Measurements from ENCODE around the gene TMEM250. TPM values are rescaled to one million over a fixed set of nuclear protein-coding genes. Genes with fewer than 3 reads are reported as not detected.
A peak's percentile ranks its signal among the peaks of the same experiment; 100 is the strongest.

Gene TMEM250
- total and polyA plus RNA-seq, 9 of the 15 experiments (the other 6 are each of a cell fraction or from before 2014, with no cell fraction given) = 0.32 to 44.6 (median 12.2) TPM

DNA sequence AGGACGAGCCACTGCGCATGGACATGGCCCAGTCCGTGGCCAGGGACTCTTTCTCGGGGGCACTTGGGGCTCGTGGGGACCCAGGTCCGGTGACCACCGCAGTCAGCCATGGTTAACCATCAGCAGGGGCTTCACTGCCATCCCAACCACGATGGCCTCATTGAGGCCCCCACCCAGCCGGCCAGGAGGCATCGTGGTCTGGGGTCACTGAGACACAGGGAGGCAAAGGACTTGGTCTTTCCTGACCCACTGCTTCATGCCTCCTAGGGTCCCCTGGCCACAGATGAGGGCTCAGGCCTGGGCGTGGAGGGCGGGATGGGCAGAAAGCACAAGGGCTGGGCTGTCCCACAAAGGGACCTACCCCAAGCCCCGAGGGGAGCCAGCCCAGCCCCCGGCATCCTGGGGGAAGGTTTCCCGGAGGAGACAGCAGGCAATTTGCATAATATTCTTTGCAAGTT lies 30.2 kb downstream of the TMEM250 start:
- H3K9me3 ChIP-seq (replicated peaks; ENCODE audit: control insufficient read depth, insufficient read depth, low read depth, low read length) = no peaks in the 10 kb centered on the region
- H3K79me2 ChIP-seq (ENCODE audit: control insufficient read depth, insufficient read depth, low read length) = peaks cover 97% of the 10 kb centered on the region
- FAIRE-seq (no peak), DNase-seq (ENCODE audit: extremely low read depth in 1 of 4, low spot score in 3 of 4) (peak in 2 of 4 experiments; percentile 18 to 19), ATAC-seq (no peak)
- H4K20me1 ChIP-seq (replicated peaks; ENCODE audit: control insufficient read depth, insufficient read depth, low read length) = peaks cover 47% of the 10 kb centered on the region
- H3K27ac ChIP-seq (ENCODE audit: extremely low read depth, low read depth, low read length) = no peak overlapping the region
- in situ Hi-C loops (cut with MboI) = no loop called here
- no peak overlapping the region for H3K4me2 ChIP-seq (ENCODE audit: insufficient read depth, low read length)
- H3K4me3 ChIP-seq = no peak overlapping the region
- H3K27me3 ChIP-seq (ENCODE audit: control insufficient read depth in 2 of 2, insufficient read depth in 2 of 2, low read length in 2 of 2) = no peaks in the 10 kb centered on the region
- peaks cover 43% of the 10 kb centered on the region; the same call in 2 of the 3 replicates for H3K36me3 ChIP-seq (ENCODE audit: control insufficient read depth, insufficient read depth, low read length)
- peaks cover 14 to 85% of the 10 kb centered on the region in 2 experiments; a peak in 4 of 5 replicates for H3K4me1 ChIP-seq (replicated peaks in 1 of 2; ENCODE audit: control insufficient read depth in 2 of 2, insufficient read depth in 2 of 2, low read length in 2 of 2)
- 92% methylated on average over 13 of the region's 15 CpGs for WGBS (ENCODE audit: insufficient coverage, low coverage, missing lambda C conversion rate)
- intact Hi-C loops (cut with micrococcal nuclease) = loop anchor here (2.0 kb wide), 1 partner anchor 30 kb away; the partner anchor contains the start of gene TMEM250
- H2AFZ ChIP-seq (ENCODE audit: low read depth, low read length) = no peak overlapping the region
- ChIA-PET POLR2A (no interaction called here), CTCF (ENCODE audit: low intra/inter-chr PET ratio) (interaction anchor here (2.4 kb wide), 1 partner anchor 35 kb away, joined by 44 read pairs; no protein-coding TSS in a partner anchor)
- BruUV-seq (replicated peaks) = no TSS peak
- H3K9ac ChIP-seq (ENCODE audit: insufficient read depth in 1 of 2, low read depth in 2 of 2, low read length in 2 of 2) = peak overlapping the region in 1 of 2 experiments; percentile 55; a peak in 1 of 4 replicates
- TF ChIP-seq TCF7L2 (IDR thresholded peaks at IDR 0.05; ENCODE audit: low read depth, low read length) (no peak), POLR2G (IDR thresholded peaks at IDR 0.05; ENCODE audit: low read depth, low read length) (peak; percentile 50; the same call in 1 of the 2 replicates)
- H3K9me1 ChIP-seq (ENCODE audit: control insufficient read depth, insufficient read depth, low read length) = no peaks in the 10 kb centered on the region

DNA sequence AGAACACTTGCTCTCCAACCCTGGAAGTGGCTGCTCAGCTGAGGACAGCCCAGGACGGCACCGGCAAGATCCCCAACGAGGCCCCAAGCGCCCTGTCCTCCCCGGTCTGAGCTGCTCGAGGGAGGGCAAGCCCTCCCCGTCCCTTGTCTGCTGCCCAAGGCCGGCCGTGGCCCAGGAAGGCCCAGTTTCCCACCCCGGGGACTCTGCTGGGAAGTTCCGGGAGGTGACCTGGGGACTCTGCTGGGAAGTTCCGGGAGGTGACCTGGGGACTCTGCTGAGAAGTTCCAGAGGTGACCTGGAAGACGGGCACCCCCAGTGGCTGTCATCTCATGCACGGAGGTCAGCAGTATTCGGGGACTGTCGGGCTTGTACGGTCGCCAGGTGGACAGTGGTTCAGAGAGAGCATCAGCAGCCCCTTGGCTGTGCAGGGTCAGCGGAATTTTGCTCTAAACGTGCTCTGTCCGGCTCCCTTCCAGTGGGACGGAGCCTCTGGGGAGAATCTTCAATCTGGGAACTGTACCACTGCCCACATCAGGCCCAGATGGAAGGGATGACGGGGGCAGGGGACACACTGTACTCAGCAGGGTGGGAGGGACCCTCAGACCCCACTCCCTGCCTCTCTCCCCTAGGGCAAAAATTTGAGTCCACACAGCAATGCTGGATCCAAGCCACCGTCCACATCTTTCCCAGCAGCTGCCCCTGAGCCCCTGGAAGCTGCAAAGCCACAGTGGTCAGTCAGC lies 30.8 kb downstream of the TMEM250 start:
- intact Hi-C loops (cut with micrococcal nuclease) = loop anchor here (2.0 kb wide), 1 partner anchor 31 kb away; the partner anchor contains the start of gene TMEM250
- FAIRE-seq = no peak
- in situ Hi-C loops (cut with MboI) = no loop called here
- H3K9ac ChIP-seq (ENCODE audit: insufficient read depth in 1 of 2, low read depth in 2 of 2, low read length in 2 of 2) = peak overlapping the region in 1 of 2 experiments; percentile 55; a peak in 1 of 4 replicates
- no peak overlapping the region for H3K27ac ChIP-seq (ENCODE audit: extremely low read depth, low read depth, low read length)
- peaks cover 97% of the 10 kb centered on the region for H3K79me2 ChIP-seq (ENCODE audit: control insufficient read depth, insufficient read depth, low read length)
- H3K9me1 ChIP-seq (ENCODE audit: control insufficient read depth, insufficient read depth, low read length) = peaks cover 1% of the 10 kb centered on the region
- peaks cover 8 to 85% of the 10 kb centered on the region in 2 experiments; a peak in 4 of 5 replicates for H3K4me1 ChIP-seq (replicated peaks in 1 of 2; ENCODE audit: control insufficient read depth in 2 of 2, insufficient read depth in 2 of 2, low read length in 2 of 2)
- BruUV-seq (replicated peaks) = no TSS peak
- H3K9me3 ChIP-seq (replicated peaks; ENCODE audit: control insufficient read depth, insufficient read depth, low read depth, low read length) = no peaks in the 10 kb centered on the region
- CTCF ChIA-PET (ENCODE audit: low intra/inter-chr PET ratio) = interaction anchor here (2.4 kb wide), 1 partner anchor 35 kb away, joined by 44 read pairs; no protein-coding TSS in a partner anchor
- no peak for DNase-seq (ENCODE audit: extremely low read depth in 1 of 4, low spot score in 3 of 4)
- H2AFZ ChIP-seq (ENCODE audit: low read depth, low read length) = no peak overlapping the region
- ATAC-seq = no peak
- peaks cover 53% of the 10 kb centered on the region for H4K20me1 ChIP-seq (replicated peaks; ENCODE audit: control insufficient read depth, insufficient read depth, low read length)
- no peak overlapping the region for H3K4me2 ChIP-seq (ENCODE audit: insufficient read depth, low read length)
- H3K4me3 ChIP-seq = no peak overlapping the region
- TF ChIP-seq FOXA3 (CRISPR knock-in tag; conservative IDR thresholded peaks at IDR 0.05 in 1 of 2, IDR thresholded peaks at IDR 0.05 in 1 of 2) = no peak
- 85% methylated on average over 18 of the region's 24 CpGs for WGBS (ENCODE audit: insufficient coverage, low coverage, missing lambda C conversion rate)
- H3K36me3 ChIP-seq (ENCODE audit: control insufficient read depth, insufficient read depth, low read length) = peaks cover 47% of the 10 kb centered on the region; the same call in 2 of the 3 replicates
- H3K27me3 ChIP-seq (ENCODE audit: control insufficient read depth in 2 of 2, insufficient read depth in 2 of 2, low read length in 2 of 2) = no peaks in the 10 kb centered on the region
- POLR2A ChIA-PET = interaction anchor here (0.6 kb wide), 1 partner anchor 387 kb away, joined by 3 read pairs; no protein-coding TSS in a partner anchor
